ENCODE results near the gene NCAM1.
A peak's percentile ranks its signal among the peaks of the same experiment; 100 is the strongest.
"Not testable (repeated sequence)": the region's sequence is repeated elsewhere in the genome, so short reads cannot be mapped to it uniquely, and the experiment has no call there.

Gene NCAM1

DNA sequence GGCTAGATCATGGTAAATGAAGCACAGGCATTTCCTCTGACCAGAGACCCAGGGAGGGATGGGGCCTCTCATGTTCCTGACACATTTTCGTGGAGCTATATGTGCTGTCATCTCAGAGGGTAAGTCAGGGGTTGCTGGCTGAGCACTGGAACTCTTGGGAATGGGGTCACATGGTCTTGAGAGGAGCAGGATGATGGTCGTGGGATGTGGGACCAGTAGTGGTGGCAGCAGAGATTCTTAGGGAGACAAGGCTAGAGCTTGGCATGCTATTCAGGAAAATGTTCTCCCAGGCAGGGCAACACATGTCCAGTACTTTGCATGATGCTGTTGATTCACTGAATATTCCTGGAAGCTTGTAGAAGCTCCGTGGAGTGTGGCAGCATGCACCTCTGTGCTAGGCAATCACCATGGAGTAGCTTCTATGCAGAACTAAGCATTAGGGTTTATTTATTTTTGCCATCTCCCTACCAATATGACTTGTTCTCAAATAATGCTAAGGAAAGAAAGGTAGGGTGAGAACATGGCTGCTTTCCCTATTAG is 321.7 kb downstream of the NCAM1 start:
- no peak for DNase-seq

DNA sequence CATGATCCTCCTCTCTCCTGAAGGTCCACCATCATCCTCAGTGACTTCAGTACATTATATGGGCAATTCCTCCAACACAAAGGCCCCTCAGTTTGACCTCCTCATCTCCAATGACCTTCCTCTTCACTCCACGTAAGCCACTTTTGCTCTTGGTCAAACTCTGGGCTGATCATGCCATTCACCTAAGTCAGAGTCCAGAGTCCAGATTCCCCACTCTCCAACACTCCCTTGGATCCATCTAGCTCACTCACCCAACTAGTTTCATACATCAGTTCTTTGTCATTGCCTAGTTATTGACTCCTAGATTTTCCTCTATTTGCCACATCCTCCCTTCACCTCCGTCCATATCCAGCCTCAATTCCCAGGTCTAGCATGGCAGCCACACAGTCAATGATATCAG is 322.7 kb downstream of the NCAM1 start:
- DNase-seq = no peak

DNA sequence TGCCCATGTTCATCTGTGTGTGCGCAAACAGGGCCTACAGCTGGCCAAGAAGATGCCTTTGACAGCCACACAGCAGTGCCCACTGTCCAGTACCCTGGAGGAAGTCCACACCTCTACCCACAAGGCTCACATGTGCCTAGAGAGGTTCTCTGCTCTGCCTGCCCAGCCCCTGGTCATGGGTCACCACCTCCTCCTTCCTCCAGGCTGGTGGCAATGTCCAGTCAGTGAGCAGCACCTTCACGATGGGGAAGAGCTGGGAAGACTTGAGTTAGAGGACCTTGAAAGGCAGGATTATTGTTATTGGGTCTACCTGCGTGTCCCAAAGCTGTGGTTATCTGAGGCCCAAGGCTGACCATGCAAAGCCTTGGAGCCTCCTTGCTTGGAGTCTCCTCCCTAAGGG is 324.8 kb downstream of the NCAM1 start:
- DNase-seq = no peak

DNA sequence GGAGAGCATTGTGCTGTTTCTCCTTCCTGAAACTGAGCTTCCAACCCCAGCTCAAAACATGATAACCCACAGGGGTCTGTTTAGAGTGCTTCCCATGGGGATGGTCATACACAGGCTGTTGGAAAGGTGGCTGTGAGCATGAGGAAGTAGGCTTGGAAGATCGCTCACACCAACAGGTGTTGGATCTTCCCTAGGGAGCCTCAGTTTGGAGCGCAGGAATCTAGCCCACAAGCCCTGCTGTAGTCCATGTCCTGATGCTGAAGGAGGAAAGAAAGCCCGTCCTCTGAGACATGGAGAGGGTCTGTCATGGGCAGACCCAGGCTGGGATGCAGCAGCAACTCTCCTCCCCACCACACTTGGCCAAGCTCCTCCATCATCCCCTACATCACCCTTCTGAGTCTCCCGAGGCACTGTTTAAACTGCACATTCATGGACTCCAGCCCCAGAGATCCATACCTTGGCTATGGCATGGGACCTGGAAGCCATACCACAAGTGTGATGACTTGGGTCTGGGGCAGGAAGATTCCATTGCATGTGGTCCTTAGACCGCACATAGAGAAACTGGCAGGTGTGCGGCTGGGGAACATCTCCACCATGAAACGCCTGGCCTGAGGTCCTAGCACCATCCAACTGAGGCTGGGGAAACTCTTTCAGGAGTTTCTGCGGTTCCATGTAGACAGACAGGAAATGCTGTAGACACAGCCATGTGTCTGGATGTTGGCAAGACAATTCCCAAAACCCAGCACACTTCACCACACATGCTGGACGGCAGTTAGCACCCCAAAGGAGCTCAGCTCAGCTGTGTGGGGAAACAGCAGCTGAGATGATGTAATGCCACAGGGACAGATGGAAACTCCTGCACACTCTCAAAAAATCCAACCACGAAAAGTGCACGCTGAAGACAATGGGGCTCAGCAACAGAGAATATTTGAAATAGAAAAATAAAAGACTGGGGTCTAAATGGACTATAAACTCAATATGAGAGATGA is 325.6 kb downstream of the NCAM1 start:
- DNase-seq = no peak

DNA sequence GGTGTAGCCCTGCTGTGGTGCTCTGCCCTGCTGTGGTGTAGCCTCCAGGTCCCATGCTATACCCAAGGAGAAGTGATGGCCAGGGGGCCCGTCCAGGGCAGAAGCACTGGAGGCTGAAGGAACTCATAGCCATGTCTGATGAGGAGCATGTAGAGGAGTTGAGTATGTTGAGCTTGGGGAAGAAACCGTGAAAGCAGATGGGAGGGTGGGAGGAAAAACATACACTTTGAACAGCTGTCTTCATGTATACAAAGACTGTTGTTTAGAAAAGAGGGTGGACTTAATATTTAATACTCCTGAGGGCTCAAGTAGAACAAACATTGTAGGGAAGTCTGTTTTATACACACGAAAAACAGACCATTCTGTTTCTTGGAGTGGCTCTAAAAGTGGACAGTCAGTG is 326.6 kb downstream of the NCAM1 start:
- DNase-seq = no peak

DNA sequence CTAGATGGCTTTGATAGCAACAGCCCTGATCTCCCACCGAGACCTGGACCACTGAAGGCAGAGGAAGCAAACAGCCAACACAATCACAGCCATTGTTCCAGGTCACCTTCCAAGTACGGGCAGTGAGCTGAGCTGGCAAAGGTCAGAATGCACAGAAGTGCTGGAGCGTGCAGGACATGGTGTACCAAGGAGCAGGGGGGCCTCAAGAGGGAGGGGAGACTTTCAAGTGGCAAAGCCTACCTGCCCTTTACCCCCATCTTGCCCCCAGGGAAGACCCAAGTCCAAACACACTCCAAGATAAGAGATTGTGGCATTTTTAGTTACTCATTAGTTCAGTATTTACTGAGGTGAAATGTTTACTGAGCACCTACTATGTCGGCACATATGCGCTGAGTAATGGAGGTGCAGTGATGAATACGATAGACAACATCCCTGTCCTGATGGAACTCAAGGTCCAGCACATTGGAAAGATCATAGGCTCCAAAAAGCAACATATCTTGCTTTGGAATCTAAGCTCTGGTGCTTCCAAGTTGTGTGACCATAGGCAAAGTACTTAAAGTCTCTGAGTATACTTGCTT is 327.2 kb downstream of the NCAM1 start:
- DNase-seq = no peak

DNA sequence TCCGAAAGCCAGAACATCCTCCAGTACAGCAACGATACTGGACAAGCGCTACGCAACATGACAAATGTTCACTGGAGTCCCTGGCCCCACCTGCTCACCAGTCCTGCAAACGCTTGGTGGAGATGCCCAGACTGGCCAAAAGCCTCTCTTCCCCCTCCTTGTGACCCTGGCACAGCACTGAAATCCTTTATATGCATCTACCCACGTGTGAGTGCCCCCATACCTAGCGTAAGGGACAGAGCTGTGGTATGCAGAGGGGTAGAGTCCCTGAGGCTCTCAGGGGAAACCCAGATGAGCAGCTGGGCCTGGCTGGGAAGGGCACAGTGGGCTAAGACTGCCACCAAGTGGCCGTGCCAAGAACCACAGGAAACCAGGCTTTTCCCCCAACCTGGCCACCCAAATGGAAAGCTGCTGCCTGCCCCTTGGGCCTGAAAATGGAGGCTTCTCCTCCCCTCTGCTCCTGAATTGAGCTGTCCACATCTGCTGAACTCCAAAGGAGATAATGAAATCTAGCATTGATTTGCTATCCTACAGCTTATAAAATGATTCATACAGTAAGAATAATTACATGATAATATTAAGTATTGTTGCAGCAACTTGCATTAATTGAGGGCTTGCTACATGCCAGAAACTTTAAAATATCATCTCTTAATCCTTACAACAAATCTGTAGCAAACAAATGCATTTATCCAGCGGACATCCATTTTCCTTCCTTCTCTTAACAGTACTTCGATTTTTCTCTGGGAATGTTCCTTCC is 328.4 kb downstream of the NCAM1 start:
- DNase-seq = peak; percentile 61 to 63

DNA sequence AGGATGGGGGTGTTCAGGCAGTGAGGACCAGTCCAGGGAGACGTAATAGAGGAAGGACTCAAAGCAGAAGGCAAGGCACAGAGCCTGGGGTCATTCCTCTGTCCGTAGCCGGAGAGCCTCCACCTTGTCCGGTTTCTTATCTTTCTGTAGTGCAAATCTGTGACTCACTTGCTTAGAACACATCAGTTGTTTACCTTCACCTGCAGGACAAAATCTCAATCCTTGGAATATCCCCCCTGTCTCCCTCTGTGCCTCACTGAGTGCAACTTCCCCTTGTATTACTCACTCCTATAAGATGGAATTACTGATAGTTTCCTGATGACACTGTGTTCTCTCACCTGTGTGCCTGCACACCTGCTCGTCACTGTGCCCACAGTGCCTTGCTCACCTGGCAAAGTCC is 332.7 kb downstream of the NCAM1 start:
- DNase-seq = no peak

DNA sequence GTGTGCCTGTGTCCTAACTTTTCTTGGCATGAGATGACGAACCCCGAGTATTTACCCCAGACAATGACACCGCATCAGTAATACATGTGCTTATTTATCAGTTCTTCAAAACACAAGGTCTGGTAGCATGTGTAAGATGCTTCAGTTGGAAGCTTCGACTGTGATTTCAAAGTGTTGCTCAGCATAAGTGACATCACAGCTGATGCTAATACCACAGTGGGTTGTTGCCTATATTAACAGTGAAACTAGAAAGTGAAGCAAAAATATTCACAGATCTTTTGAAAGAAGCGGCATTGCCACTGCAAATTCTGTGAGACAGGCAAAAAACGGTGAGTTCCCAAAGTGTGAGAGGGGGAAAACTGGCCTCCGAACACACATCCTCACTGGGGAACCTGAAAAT is 334.8 kb downstream of the NCAM1 start:
- DNase-seq = no peak

DNA sequence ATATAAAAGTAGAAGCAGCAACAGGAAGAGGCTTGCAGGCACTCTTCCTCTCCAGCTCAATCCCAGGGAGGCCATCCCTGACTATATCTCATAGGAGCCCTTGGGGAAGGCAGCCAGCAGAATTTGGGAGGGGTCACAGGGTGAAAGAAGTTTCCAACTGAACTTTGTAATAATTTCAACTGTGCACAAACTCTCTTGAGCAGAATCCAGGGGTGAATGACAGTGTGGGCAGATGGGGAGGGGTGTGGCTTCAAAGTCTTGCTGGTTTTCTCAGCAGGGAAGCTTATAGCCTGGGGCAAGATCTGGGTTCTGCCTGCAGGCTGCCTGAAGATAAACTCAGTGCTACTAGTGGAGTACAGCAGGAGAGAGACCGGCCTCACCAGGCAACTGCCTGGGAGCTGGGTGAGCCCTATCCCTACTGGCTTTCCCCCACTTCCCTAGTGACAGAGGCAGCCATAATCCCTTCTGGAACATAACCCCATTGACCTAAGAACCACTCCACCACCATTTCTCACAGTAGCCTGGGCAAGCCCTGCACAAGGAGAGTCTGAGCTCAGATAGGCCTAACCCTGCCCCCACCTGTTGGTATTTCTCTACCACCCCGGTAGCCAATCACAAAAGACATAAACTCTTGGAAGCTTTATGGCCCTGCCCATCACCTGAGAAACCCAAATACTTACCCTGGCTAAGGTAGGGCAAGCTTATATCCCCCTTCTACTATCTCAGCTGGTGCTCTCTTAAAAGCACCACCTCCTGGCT is 335.4 kb downstream of the NCAM1 start:
- DNase-seq = no peak

DNA sequence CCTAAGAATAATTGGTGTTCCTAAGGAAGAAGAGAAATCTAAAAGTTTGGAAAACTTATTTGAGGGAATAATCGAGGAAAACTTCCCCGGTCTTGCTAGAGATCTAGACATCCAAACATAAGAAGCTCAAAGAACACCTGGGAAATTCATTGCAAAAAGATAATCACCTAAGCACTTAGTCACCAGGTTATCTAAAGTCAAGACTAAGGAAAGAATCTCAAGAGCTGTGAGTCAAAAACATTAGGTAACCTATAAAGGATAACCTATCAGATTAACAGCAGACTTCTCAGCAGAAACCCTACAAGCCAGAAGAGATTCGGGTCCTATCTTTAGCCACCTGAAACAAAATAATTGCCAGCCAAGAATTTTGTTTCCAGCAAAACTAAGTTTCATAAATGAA is 337.3 kb downstream of the NCAM1 start:
- not testable (repeated sequence) for DNase-seq

DNA sequence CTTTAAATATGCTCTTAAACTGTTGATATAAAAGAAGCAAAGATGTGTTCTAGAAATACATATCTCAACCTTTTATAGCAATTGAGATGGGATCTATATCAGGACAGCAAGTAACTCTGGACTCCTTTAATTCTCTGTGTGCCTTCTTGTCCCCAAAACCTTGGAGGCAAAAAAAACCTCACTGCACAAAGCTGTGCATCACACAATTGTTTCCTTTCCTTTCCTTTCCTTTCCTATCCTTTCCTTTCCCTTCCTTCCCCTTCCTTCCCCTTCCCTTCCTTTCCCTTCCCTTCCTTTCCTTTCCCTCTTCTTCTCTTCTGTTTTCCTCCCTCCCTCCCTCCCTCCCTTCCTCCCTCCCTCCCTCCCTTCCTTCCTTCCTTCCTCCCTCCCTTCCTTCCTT is 343.7 kb downstream of the NCAM1 start:
- DNase-seq = no peak

DNA sequence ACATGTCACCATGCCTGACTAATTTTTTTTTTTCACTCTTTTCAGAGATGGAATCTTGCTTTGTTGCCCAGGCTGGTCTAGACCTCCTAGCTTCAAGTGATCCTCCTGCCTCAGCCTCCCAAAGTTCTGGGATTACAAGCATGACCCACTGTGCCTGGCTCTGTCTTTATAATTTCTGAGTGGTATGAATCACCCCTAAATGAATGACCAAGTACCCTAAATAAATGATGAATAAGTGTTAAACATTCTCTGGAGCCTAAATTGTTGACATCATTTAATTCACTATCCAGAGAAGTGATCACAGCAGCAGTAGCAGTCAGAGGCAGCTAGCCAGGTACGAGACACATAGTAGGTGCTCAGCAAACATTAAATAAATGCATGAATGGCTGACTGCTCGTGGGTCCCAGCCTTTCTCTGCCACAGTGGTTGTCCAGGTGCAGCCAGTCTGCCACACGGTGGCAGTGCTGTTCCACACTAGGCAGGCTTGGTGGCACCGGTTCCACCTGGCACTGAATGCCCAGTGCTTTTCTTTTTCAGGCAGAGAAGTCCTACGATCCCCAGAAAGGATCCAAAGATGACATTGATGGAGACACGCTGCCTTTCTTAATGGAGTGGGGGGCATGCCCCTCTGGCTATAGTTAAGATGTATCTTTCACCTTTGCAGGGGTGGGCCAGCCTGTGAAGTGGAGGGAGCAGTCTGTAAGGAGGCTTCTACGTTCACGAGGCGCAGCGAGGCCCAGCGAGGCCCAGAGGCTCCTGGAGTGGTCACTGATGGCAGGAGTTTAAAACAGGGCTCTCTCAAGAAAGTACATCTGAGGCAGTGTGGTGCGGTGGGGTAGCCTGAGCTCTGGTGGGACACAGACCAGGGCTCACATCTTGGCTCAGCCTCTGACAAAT is 344.5 kb downstream of the NCAM1 start:
- DNase-seq = peak; percentile 69 to 72

DNA sequence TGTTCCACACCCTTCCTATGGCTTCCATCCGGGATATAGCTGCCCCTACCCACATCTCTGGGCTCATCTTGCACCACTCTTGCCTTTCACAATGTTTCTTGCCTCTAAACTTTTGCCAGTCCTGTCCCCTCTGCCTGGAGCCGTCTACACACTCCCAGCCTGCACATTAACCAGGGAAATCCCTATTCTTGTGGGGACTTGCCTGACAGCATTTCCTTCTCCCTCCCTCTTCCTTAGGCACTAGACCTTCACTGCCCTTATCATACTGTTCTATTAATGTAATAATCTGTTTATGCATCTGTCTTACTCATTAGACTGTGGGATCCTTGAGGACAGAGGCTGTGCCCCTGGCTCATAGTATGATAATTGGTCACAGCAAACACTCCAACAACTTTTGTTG is 347.4 kb downstream of the NCAM1 start:
- DNase-seq = no peak

DNA sequence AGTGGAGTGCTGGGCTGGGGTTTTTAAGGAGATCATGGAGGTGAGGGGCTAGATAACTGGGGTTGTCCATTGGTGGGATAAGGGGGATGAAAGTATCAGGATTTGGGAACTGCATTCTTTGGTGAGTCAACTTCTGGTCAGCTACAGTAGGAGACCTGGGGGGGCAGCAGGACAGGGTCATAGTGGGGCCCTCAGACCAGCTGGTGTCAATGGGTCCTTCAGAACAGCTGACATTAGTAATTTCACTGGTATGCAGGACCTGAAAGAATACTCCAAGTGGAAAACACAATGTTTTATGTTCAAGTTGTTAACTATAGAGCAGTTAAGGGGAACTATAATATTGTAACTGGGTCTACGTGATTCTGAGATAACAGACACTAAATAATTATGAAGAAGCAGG is 350.3 kb downstream of the NCAM1 start:
- no peak for DNase-seq

DNA sequence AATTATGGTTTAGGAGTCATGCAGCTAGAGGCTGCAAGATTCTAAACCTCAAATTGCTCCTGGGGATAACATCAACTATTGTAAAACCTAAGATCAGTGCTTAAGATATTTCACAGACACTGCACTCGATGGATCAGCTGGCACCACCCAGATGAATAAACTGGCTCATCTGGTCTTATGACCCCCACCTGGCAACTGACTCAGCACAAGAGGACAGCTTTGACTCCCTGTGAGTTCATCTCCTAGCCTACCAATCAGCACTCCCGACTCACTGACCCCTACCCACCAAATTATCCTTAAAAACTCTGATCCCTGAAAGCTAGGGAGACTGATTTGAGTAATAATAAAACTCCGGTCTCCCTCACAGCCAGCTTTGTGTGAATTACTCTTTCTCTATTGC is 352.4 kb downstream of the NCAM1 start:
- DNase-seq = no peak

DNA sequence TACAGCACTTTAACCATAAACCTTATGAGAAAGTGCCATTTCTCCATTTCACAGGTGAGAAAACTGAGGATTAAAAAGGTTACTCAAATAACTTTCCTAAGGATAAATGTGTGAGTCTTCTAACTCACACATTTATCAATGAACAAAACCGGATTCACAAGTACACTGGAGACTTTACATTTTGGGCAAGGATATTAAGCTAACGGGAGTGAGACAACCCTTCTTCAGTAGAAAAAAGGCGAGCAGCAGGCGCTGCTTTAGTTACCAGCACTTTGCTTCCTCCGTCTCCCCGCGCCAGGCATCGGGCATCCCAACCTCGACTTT is 352.8 kb downstream of the NCAM1 start:
- DNase-seq = no peak

DNA sequence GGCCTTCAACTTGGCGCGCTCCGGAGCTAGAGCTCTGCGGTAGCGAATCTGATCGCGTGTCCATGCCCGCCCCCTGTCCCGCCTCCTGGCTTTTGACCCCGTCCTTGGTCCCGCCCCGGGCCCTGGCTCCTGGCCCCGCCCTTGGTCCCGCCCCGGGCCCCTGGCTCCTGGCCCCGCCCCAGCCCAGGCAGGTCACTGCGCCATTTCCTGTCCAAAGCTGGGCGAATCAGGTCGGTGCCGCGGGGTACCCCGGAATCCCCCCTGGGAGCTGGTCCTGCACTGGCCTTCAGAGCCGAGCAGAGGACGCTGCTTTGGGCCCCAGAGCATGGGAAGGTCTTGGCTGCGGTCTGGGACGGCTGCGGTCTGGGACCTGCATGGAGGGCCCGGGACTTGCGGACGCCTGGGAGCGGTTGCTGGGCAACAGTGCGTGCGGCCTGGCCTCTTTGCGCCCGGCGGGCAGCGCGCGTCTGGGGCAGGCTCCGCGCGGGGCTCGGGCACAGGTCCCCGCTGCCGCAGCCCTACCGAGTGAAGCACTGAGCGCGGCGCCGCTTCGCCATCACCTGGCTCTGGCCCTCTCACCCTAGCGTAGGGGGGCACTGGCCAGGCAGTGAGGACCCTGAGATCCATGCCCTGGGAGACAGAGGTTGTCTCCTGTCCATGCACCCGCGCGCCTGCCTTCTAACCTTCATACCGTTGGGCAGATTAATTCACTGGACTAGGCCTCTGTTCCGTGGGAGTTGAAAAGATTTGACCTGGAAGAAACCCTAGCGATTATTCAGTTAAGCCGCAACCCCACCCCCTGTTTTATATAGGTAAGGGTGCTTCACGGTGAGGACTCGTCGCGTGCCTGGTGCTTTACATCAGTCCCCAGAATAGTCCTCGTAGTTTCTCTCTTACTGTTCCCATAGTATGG is 353.4 kb downstream of the NCAM1 start, which contains the start of gene TTC12:
Gene TTC12, plus strand, starts transcription at position 195 of the 913 bp plus-strand sequence. CDS start 1,675 bp downstream, outside the sequence.
- peak; percentile 92 to 94 for DNase-seq

DNA sequence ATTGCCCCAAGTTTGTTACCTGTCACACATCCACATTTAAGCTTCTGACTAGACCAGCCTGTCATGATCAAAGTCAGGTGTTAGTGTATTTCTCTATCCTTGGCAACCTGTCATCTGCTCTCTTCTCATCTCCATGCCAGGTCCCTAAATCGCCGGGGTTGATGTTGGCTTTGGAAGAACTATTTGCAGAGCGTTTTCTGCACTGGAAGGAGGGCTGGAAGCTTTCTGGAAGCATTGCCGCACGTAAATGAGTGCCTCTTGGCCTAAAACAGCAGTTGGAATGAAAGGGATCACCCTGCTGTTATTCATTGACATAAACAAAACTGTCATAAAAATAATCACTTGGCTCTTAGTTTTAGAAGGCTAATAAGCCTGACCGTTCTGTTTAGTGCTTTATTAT is 354.6 kb downstream of the NCAM1 start:
- no peak for DNase-seq

DNA sequence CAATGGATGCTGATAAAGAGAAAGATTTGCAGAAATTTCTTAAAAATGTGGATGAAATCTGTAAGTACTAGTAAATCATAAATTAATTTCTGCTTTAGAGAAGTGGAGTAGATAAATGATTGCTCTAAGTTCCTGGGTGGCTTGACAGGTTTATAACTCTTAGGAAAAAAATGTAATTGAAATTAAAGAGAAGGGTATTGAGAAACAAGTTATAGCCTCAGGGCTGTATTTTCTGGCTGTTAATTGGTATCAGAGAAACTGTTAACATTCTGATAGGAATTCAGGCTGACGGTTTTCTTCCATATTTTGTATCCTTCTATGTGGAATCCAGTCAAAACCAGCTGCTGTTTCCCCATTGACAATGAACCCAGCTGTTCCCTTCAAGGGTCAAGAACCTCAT is 355.0 kb downstream of the NCAM1 start:
- DNase-seq = no peak

All from CD4-positive, alpha-beta T cell treated with Interleukin-1 beta for 1 hour (primary cell).